K562 (cell line): ENCODE results near the gene TMEM217. TPM values are rescaled to one million over a fixed set of nuclear protein-coding genes. Genes with fewer than 3 reads are reported as not detected.

ENCODE experiments used
- BCL6 ChIP-seq: fragments of 250-450 bp; sonication (Bioruptor Pico); IDR thresholded peaks from 2 replicates; pipeline ENCODE4 v1.4.0; 2020
- CBX3 ChIP-seq, 2 experiments: IDR thresholded peaks; 1 replicate in 1 of 2; 2 replicates in 1 of 2; pipeline ENCODE4 v1.6.1; 2012; ENCODE audit warnings: inconsistent platforms in 2 of 2, low read length in 2 of 2, borderline replicate concordance in 1 of 2, control low read depth in 1 of 2
- CCNT2 ChIP-seq: IDR thresholded peaks from 2 replicates; pipeline ENCODE4 v1.6.1; 2011; ENCODE audit warnings: borderline replicate concordance, low read depth, mild to moderate bottlenecking, moderate library complexity, mixed read lengths, low read length; ENCODE audit not compliant: insufficient read length; ENCODE audit errors: extremely low read depth
- ESRRB ChIP-seq: fragments of 250-450 bp; sonication (Bioruptor Pico); IDR thresholded peaks from 2 replicates; pipeline ENCODE4 v1.5.0; 2020; ENCODE audit warnings: mild to moderate bottlenecking, moderate library complexity, borderline replicate concordance
- HDAC2 ChIP-seq: fragments of 450-650 bp; IDR thresholded peaks from 2 replicates; pipeline ENCODE4 v1.6.1; 2016; ENCODE audit warnings: mild to moderate bottlenecking
- ILK ChIP-seq: fragments of 450-650 bp; IDR thresholded peaks from 2 replicates; pipeline ENCODE4 v1.6.1; 2016; ENCODE audit warnings: missing genetic modification characterization, low read depth, mild to moderate bottlenecking, missing compliant biosample characterization, moderate library complexity, borderline replicate concordance
- KLF10 ChIP-seq: fragments of 250-450 bp; sonication (Bioruptor Pico); IDR thresholded peaks from 2 replicates; pipeline ENCODE4 v1.6.1; 2021; ENCODE audit warnings: matching md5 sums
- SPI1 ChIP-seq: IDR thresholded peaks from 2 replicates; pipeline ENCODE4 v1.6.1; 2011; ENCODE audit warnings: low read depth, low read length, control low read depth, borderline replicate concordance
- STAT5A ChIP-seq: IDR thresholded peaks from 2 replicates; pipeline ENCODE4 v1.6.1; 2012; ENCODE audit warnings: low read length, inconsistent platforms, borderline replicate concordance
- TAL1 ChIP-seq: fragments of 450-650 bp; IDR thresholded peaks from 2 replicates; pipeline ENCODE4 v1.6.1; 2016; ENCODE audit warnings: mild to moderate bottlenecking
- YBX1 ChIP-seq: fragments of 450-650 bp; IDR thresholded peaks from 2 replicates; pipeline ENCODE4 v1.7.1; 2016; ENCODE audit warnings: mild to moderate bottlenecking
- ZNF121 ChIP-seq: sonication (generic); formaldehyde crosslinking; conservative IDR thresholded peaks from 2 replicates; pipeline ENCODE4 v1.8.0; 2022; ENCODE audit warnings: missing genetic modification reagents
- ZNF507 ChIP-seq: conservative IDR thresholded peaks from 2 replicates; pipeline ENCODE4 v1.6.1; 2017; ENCODE audit warnings: missing genetic modification characterization, missing compliant biosample characterization
- polyA plus RNA-seq, 8 experiments: library from polyadenylated mRNA; depleted of rRNA in 4 of 8; stranded (reverse) in 5 of 8; unstranded in 3 of 8; fragments of >200 nt; fragmentation: Nextera tagmentation in 2 of 8; fragmentation: Illumina TruSeq in 1 of 8; extraction: Ambion mirVana in 2 of 8; extraction: Trizol in 1 of 8; gene quantifications; 2 replicates each; pipeline versions ENCODE4 v1.2.1 to v1.2.3, GENCODE V29; 2011 to 2014; ENCODE audit warnings: inconsistent platforms in 1 of 8, missing spikeins in 1 of 8
- total RNA-seq, 7 experiments: library from RNA; depleted of rRNA in 6 of 7; stranded (reverse); fragments of >200 nt in 6 of 7; fragmentation: Illumina TruSeq in 2 of 7; extraction: Trizol in 2 of 7; gene quantifications; 2 replicates each; pipeline versions ENCODE4 v1.2.1 to v1.2.3, GENCODE V29; 2011 to 2021; ENCODE audit warnings: low replicate concordance in 1 of 7
- TF ChIP-seq, protein P1 (sequence below): fragments of 200-800 bp; sonication (Bioruptor generic); IDR thresholded peaks from 2 replicates; pipeline ENCODE4 v1.6.1; 2017; ENCODE audit warnings: missing genetic modification characterization, missing compliant biosample characterization
- TF ChIP-seq, protein P2 (sequence below): fragments of 250-450 bp; sonication (Bioruptor Pico); IDR thresholded peaks from 2 replicates; pipeline ENCODE4 v1.5.0; 2021
- TF ChIP-seq, protein P3 (sequence below): fragments of 450-650 bp; IDR thresholded peaks from 2 replicates; pipeline ENCODE4 v1.6.1; 2016; ENCODE audit warnings: antibody characterized with exemption
- TF ChIP-seq, protein P4 (sequence below): sonication (generic); formaldehyde crosslinking; IDR thresholded peaks from 2 replicates; pipeline ENCODE4 v1.8.0; 2022; ENCODE audit warnings: mild to moderate bottlenecking, missing genetic modification reagents

Gene TMEM217
- total and polyA plus RNA-seq, 9 of the 15 experiments (the other 6 are each of a cell fraction or from before 2014, with no cell fraction given) = 1.3 to 8.0 (median 1.9) TPM

DNA sequence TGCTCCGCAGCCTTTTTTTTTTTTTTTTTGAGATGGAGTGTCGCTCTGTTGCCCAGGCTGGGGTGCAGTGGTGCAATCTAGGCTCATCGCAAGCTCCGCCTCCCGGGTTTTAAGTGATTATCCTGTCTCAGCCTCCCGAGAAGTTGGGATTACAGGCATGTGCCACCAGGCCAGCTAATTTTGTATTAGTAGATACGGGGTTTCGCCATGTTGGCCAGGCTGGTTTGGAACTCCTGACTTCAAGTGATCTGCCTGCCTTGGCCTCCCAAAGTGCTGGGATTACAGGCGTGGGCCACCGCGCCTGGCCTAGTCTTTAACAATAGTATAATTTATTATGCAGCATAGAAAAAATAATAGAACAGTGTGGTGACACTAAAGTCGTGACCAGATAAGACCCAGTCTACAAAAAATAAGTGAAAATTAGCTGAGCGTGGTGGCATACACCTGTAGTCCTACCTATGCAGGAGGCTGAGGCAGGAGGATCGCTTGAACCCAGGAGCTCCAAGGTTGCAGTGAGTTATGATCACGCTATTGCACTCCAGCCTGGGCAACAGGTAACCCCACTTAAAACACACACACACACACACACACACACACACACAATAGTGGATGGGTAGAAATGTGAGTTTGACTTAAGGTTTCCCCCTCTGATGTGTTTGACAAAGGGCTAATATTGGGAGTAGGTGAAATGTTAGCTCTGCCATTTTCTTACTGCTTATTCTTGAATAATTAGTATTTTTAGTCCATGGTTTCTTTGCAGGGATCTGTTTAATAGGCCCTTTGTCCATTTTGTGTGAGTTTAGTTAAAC is 81.5 kb downstream of the TMEM217 start (continued):
- TF ChIP-seq, protein P1, sequence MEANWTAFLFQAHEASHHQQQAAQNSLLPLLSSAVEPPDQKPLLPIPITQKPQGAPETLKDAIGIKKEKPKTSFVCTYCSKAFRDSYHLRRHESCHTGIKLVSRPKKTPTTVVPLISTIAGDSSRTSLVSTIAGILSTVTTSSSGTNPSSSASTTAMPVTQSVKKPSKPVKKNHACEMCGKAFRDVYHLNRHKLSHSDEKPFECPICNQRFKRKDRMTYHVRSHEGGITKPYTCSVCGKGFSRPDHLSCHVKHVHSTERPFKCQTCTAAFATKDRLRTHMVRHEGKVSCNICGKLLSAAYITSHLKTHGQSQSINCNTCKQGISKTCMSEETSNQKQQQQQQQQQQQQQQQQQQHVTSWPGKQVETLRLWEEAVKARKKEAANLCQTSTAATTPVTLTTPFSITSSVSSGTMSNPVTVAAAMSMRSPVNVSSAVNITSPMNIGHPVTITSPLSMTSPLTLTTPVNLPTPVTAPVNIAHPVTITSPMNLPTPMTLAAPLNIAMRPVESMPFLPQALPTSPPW (CRISPR knock-in tag) = no peak
- TF ChIP-seq STAT5A = no peak
- no peak for TF ChIP-seq ZNF507 (tag)
- no peak; the same call in 1 of the 2 replicates for TF ChIP-seq HDAC2
- TF ChIP-seq ILK (tag) = no peak
- TF ChIP-seq ZNF121 (CRISPR knock-in tag) = 0 out of 2 replicates have a peak, but pooled peaks have one; percentile 25
- TF ChIP-seq KLF10 (CRISPR knock-in tag) = peak; percentile 63; the same call in 1 of the 2 replicates
- peak; percentile 74; the same call in 1 of the 2 replicates for TF ChIP-seq ESRRB (CRISPR knock-in tag)
- TF ChIP-seq YBX1 = no peak
- no peak; a peak in 1 of 3 replicates for TF ChIP-seq CBX3 (IDR thresholded peaks at IDR 0.05; ENCODE audit: borderline replicate concordance in 1 of 2, low read length in 2 of 2)
- no peak for TF ChIP-seq SPI1
- TF ChIP-seq, protein P2, sequence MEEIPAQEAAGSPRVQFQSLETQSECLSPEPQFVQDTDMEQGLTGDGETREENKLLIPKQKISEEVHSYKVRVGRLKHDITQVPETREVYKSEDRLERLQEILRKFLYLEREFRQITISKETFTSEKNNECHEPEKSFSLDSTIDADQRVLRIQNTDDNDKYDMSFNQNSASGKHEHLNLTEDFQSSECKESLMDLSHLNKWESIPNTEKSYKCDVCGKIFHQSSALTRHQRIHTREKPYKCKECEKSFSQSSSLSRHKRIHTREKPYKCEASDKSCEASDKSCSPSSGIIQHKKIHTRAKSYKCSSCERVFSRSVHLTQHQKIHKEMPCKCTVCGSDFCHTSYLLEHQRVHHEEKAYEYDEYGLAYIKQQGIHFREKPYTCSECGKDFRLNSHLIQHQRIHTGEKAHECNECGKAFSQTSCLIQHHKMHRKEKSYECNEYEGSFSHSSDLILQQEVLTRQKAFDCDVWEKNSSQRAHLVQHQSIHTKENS (CRISPR knock-in tag) = peak; percentile 85
- TF ChIP-seq BCL6 = 0 out of 2 replicates have a peak, but pooled peaks have one; percentile 31
- no peak for TF ChIP-seq CCNT2
- no peak for TF ChIP-seq TAL1
- TF ChIP-seq, protein P3, sequence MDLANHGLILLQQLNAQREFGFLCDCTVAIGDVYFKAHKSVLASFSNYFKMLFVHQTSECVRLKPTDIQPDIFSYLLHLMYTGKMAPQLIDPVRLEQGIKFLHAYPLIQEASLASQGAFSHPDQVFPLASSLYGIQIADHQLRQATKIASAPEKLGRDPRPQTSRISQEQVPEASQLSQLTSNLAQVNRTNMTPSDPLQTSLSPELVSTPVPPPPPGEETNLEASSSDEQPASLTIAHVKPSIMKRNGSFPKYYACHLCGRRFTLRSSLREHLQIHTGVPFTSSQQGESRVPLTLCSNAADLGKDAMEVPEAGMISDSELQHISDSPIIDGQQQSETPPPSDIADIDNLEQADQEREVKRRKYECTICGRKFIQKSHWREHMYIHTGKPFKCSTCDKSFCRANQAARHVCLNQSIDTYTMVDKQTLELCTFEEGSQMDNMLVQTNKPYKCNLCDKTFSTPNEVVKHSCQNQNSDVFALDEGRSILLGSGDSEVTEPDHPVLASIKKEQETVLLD = 0 out of 2 replicates have a peak, but pooled peaks have one; percentile 6
- TF ChIP-seq, protein P4, sequence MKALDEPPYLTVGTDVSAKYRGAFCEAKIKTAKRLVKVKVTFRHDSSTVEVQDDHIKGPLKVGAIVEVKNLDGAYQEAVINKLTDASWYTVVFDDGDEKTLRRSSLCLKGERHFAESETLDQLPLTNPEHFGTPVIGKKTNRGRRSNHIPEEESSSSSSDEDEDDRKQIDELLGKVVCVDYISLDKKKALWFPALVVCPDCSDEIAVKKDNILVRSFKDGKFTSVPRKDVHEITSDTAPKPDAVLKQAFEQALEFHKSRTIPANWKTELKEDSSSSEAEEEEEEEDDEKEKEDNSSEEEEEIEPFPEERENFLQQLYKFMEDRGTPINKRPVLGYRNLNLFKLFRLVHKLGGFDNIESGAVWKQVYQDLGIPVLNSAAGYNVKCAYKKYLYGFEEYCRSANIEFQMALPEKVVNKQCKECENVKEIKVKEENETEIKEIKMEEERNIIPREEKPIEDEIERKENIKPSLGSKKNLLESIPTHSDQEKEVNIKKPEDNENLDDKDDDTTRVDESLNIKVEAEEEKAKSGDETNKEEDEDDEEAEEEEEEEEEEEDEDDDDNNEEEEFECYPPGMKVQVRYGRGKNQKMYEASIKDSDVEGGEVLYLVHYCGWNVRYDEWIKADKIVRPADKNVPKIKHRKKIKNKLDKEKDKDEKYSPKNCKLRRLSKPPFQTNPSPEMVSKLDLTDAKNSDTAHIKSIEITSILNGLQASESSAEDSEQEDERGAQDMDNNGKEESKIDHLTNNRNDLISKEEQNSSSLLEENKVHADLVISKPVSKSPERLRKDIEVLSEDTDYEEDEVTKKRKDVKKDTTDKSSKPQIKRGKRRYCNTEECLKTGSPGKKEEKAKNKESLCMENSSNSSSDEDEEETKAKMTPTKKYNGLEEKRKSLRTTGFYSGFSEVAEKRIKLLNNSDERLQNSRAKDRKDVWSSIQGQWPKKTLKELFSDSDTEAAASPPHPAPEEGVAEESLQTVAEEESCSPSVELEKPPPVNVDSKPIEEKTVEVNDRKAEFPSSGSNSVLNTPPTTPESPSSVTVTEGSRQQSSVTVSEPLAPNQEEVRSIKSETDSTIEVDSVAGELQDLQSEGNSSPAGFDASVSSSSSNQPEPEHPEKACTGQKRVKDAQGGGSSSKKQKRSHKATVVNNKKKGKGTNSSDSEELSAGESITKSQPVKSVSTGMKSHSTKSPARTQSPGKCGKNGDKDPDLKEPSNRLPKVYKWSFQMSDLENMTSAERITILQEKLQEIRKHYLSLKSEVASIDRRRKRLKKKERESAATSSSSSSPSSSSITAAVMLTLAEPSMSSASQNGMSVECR (CRISPR knock-in tag) = no peak
